GM12872 (cell line): ENCODE data around the gene LMOD1.

Experiments used
- CTCF ChIP-seq: IDR thresholded peaks from 3 replicates; pipeline ENCODE4 v1.5.1; 2011; ENCODE audit warnings: low read depth, mild to moderate bottlenecking, low read length, moderate library complexity; ENCODE audit not compliant: insufficient read depth

The LMOD1 gene

GRCh38 chr1:201899683-201900429, 46.5 kb downstream of the LMOD1 start:
- TF ChIP-seq CTCF: no peak

DNA sequence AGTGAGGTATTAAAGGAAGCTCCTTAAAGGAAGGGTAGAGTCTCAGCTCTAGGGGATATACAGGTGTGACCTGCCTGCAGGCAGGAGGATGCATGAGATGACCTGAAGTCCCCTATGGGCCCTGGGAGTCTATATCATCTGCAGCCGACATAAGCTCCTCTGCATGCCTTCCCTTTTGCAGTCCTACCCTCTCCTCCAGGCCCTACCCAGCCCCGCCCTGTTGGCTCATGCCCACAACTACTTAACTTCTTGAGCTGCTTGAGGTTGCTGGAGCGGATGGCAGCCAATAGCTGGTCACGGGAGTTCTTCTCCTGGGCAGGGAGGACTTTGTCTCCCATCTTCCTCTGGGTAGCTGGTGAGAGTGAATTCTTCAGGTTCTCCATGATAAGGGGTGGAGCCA, 47.4 kb downstream of the LMOD1 start:
- TF ChIP-seq CTCF: no peak

DNA sequence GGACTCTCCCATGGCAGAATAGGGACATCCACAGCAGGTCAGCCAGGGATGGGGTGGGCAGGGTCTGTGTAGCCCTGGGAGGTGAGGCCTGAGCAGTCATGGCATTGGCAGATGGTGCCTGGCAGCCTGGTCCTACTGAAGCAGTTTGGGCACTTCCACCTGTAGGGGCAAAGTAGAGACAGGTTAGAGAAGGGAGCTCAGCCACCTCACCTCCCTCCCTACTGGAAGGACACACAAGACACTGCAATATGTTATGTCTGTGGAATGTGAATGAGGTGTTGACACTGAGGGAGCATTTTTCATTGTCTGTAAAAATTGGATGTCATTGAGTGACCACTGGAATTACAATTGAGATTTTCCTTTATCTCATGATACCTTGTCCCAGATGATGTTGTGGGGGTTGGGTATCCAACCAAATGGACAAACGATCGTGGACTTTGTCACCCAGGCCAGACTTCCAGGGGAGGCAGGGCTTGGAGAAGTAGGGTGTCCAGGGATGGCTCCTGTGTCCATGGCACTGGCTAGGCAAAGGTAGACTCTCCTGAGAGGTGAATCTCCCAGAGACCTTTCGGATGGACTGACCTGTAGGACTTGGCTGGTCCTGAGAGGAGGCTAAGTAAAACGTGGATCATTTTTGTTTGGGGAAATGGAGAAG, 48.0 kb downstream of the LMOD1 start:
- no peak for TF ChIP-seq CTCF

DNA sequence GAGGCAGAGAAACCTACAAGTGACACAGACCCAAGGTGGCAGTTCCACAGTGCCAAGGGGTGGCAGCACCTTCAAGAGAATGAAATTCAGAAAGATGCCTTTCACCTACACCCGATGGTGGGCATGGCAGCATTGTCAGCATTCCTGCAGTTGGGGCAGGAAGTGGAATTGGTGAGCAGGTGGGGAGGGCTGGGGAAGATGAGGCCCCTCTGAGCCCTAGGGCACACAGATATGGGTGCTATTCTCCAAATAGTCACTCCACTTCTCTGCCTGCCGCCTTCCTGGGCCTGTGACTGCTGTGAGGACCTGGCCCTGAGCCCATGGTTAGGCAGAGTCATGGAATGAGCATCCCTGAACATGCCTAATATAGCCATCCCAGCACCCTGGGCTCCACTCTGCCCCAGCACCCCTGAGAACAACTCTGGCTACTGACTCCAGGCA, 49.4 kb downstream of the LMOD1 start:
- TF ChIP-seq CTCF: no peak

GRCh38 chr1:201895913-201896807, 50.2 kb downstream of the LMOD1 start:
- peak; percentile 96 for TF ChIP-seq CTCF

DNA sequence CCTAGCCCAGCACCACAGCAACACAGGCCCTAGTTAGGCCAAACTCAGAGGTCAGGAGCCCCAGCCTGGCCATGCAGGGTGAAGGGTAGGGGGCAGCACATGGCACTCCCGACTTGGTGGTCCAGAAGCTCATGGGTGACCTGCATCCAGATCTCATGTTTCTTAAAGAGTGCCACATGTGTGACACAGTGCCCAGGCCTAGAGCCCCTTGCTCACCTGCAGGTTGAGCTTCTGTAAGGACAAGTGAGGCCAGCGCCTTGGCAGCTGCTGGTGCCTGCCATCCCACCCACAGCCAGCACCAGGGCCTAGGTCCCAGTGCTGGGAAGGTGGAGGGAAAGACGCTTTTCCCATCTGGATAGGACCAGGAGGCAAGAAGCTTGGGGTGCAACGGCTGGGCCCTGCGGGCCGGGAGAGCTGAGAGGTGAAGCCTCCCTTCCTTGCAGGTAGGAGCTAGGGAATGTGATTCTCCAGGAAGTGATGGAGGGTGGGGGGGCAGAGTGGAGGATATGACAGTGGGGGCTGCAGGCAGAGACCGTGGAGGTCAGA, 51.2 kb downstream of the LMOD1 start:
- TF ChIP-seq CTCF: no peak

- TF ChIP-seq CTCF: no peak
Measured at GRCh38 chr1:201894343-201895119, 51.8 kb downstream of the LMOD1 start.
